Activated gamma-delta T cell treated with Interleukin-2 at 50 U/mL for 16 hours (primary cell): ENCODE data around the gene PRRT1B.
"Not testable (repeated sequence)": the region's sequence is repeated elsewhere in the genome, so short reads cannot be mapped to it uniquely, and the experiment has no call there.

Source experiments
- DNase-seq: peaks from one replicate; pipeline ENCODE4 v3.0.0-alpha.2; 2020

PRRT1B gene

DNA sequence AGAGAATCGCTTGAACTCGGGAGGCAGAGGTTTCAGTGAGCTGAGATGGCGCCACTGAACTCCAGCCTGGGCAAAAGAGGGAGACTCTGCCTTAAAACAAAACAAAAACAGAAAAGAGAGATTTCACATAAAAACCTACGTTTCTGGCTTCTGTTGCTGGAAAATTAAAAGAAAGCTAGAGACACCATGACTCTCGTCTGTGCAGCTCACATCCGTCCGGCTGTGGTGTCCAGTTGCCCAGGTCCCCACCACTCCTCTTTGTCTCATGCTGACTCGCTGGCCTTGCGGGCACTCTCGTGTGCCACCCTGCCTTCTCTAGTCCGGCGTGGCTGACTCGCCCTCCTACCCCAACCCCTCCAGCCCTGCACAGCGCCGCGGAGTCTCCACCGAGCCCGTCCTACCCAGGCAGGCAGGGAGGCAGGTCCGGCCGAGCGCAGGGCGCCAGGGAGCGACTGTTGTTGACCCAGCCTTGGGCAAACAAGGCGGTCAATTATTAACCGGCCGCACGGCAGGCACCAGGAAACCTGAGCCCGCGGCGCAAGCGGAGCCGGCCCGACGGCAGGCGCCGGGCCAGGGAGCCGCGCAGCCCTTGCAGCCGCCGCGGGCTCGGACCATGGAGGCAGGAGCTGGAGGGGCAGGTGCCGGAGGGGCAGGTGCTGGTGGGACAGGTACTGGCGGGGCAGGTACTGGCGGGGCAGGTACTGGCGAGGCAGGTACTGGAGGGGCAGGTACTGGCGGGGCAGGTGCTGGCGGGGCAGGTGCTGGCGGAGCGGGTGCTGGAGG lies at the start of gene PRRT1B:
TSS of gene PRRT1B (plus strand) at position 521 of the 783 bp plus-strand sequence. CDS start at position 614, 93 bp downstream.
- no peak for DNase-seq

DNA sequence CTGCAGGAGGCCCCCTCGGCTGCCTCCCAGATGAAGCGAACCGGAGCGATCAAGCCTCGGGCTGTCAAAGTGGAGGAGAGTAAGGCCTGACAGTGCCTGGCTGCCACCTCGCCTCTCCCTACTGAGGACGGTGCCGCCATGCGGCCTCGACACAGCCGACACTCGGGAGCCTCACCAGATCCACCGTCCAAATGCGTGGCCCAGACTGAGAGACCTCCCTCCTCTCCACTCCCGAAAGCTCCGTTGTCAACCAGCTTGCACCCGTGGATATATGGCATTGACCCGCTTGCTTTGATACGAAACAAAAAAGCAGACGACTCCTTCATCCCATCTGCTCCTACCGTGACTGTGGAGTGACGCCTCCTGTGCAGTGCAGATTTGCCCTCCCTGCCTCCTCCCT lies 49.5 kb upstream of the PRRT1B start:
- no peak for DNase-seq

DNA sequence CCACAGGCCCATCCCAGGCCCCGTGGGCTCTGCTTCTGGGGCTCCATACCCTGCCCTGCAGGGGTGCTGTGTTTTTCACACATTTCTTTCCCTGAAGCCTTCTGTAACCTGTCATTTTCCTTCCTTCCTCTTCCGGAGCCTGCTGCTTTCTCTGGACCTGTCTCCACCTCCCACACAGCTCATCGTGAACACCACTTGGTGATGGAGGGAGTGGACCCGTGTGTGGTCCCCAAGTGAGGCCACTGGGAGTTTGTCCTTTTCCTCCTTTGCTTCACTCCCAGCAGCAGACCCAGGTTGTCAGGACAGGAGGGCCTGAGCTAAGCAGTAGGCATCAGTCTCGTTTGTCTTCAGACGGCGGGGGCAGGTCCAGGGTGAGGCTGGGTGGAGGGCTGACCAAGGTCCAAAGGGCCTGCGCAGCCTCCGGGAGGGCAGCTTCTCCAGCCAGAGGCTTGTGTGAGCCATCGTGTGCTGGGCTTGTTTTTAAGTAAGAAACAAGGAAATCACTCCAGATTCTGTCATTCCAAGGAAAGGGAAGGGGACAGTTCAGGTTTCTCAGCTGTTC lies 48.4 kb upstream of the PRRT1B start:
- no peak for DNase-seq

DNA sequence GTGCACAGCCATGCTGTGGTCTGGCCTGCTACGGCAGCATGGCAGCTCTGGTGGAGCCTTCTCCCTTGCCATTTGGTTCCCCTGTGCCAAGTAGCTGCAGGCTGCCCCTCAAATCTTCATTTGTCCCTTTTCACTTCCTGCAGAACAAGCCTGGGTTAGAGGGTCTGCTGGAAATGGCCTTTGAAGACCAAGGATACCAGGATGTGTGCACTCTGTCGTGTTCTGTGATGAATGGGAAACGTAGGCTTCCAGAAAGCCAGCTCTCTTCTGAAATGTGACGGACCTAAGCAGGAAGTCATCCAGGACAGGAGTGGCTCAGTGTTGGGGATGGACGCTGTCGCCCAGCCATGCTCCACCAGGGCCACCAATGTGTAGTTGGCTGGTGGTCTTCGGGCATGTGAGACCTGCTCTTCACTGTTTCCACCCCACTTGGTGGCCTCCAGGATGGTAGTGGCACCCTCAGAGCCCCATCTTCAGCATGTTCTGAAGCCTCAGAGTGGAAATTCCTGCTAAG lies 46.0 kb upstream of the PRRT1B start:
- no peak for DNase-seq

DNA sequence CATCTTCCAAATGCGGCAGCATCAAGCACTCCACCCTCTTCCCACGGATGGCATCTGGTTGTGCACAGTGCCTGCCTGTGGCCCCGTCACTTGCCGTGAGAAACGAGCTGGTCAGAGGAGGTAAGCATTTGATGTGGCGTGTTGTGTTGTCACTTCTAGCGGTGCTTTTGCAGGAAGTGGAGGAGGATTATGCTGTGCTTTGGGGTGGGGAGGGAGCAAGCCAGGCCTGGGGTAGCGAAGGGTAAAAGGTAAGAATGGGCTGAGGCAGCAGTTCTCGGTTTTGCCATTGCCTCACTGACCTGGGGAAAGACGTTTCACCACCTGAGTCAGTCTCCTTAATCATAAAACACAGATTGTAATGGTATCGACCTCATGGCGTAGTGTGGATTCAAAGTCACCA lies 44.9 kb upstream of the PRRT1B start:
- DNase-seq, result peak; percentile 76

DNA sequence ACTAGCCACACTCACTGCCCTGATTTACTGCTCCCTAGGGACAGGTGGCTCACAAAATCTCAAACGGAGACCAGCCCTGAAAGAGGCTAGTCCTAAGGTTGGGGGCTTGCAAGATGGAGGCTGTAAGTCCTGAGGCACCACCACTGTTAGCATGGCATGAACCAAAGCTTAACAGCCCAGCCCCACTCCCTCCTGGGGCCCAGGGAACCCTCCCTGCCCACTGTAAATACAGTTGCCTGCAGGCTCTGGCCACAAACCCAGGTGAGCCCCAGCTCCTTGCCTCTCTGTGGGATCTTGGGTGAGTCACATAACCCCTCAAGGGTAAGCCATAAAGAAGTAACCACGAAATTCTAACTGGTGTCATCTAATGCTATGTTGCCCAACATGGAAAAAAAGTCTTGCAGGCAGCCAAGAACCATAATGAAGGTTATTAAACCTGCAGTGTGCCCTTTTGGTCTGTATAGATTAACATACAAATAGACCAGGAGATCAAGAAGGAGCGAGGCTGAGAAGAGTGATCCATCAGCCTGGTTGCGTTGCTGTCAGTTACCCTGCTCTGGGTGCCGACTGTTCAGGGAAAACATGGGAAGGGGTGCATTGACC lies 44.3 kb upstream of the PRRT1B start:
- peak; percentile 65 for DNase-seq

DNA sequence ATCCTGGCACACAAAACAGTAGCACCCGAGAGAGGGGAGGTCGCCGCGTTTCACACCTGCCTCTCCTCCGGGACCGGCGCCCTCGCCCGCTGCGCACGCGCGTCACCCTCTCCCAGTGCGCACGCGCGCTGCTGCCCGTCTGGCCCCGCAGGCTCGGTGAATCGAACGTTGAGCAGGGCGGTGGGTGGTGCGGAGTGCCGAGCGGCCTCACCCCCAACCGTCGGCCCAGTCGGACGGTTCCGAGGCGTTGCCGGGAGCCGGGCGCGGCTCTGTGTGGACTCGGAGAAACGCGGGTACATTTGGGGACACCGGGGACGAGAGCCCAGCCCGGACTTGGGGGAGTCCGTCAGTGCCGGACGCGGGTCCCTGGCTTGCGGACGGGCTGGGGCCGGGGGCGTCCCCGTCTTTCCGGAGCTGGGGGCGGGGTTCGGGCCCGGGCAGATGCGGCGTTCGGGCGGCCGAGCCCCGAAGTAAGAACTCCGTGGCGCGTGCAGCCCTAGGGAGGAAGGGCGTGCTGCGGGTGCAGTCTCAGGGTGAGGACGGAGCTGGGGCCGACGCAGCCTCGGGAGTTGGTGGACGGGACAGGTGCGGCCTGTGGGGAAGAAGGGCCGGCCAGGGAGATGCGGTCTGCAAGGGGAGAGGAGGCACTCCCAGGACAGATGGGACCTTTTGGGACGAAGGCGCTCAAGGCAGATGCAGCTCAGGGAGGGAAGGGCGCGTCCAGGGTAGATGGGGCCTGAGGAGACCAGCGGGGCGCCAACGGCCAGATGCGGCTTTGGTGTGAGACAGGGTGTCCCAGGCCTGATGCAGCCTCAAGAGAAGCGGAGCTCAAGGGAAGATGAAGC lies 42.3 kb upstream of the PRRT1B start, which contains the start of gene POMT1:
TSS of gene POMT1 (plus strand) at position 138 of the 845 bp plus-strand sequence. CDS start 1,301 bp downstream, outside the sequence.
- peak; percentile 85 for DNase-seq

DNA sequence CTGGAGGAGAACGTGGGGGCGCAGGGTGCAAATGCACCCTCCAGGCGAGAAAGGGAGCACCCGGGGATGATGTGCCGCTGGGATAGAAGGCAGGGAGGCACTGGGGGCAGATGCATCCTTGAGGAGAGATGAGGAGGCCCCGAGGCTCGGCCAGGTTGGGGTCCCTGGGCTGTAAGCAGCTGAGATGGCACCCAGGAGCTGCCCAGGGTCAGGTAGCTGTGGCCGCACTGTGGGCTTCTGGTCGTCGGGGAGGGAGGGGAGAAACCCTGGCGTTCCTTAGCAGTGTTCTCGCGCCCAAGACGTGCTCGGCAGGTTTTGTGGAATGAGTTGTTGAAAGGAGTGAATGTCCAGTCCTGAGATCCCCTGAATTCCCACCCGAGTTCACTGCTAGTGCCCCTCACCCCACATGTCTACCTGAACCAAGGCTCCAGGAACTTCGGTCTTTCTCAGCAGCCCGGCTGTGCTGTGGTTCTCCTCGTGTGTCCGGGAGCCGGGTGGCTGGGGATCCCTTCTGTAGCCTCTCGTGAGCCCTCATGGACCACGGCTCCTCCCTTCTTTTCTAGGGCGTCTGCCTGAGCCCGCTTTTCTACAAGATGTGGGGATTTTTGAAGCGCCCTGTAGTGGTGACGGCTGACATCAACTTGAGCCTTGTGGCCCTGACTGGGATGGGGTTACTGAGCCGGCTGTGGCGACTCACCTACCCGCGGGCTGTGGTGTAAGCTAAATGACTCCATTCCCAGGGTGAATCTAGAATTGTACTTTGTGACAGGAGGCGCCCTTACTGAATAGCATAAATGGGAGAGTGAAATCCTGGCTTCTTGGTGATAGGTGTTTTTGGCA lies 41.5 kb upstream of the PRRT1B start:
- DNase-seq, result peak; percentile 49

DNA sequence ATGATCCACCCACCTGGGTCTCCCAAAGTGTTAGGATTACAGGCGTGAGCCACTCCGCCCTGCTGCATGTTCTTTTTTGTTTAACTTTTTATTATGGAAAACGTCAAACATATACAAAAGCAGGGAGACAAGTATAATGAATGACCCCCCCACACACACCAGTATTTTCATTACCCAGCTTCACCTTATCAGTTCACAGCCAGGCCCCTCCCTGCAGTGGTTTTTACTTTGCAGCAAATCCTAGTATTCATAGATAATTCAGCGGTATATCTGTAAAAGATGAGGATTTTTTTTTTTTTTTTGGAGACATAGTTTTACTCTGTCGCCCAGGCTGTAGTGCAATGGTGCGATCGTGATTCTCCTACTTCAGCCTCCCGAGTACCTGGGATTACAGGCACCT lies 40.3 kb upstream of the PRRT1B start:
- DNase-seq, result no peak

DNA sequence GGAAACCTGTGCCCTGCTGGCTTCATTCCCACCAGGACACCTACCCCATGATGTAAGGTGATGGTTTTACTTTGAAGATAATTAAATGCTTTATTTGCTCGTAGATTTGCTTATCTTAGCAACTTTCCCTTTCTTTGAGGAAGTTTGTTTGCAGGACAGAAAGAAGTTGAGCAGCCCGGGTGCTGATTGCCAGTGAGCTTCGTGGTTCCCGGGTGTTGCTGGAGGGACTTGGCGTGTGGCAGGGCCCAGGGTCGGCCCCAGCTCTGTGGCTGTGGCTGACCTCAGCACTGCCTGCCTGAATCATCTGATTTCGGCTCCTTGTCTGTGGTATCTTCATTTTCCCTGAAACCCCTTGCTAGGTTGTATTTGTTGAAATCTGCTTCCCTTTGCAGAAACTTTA lies 33.9 kb upstream of the PRRT1B start:
- DNase-seq, result no peak

DNA sequence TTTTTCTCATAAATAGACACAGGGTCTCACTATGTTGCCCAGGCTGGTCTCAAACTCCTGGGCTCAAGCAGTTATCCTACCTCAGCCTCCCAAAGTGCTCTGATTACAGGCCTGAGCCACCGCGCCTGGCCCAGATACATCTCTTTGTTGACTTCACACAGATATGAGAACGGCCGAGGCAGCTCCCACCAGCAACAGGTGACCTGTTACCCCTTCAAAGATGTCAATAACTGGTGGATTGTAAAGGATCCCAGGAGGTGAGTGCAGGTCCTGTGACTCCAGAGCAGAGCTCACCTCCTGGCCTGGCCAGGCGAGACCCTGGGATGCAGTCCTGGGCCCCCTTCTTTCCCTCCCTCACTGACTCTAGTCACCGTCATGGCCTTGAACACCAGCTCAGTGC lies 33.4 kb upstream of the PRRT1B start:
- DNase-seq, result no peak

DNA sequence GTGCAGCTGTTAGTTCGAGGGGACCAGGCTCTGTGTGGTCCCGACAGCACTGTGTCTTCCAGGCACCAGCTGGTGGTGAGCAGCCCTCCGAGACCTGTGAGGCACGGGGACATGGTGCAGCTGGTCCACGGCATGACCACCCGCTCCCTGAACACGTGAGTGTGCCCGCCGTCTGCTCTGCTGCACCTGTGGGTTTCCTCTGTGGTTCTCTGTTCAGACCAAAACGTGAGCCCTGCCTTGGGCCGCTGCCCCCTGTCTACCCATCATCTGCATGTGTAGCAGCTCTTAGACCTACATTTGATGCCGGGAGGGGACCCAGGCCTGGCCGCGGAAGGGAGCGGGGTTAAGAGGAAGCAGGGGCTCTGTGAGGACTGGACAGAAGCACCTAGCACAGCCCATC lies 32.1 kb upstream of the PRRT1B start:
- no peak for DNase-seq

DNA sequence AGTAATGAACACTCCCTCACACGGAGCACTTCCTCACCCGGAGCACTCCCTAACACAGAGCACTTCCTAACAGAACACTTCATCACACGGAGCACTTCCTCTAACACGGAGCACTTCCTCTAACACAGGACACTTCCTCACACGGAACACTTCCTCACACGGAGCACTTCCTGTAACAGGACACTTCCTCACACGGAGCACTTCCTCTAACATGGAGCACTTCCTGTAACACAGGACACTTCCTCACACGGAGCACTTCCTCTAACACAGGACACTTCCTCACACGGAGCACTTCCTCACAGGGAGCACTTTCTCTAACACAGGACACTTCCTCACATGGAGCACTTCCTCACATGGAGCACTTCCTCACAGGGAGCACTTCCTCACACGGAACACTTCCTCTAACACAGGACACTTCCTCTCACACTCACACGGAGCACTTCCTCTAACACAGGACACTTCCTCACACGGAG lies 29.7 kb upstream of the PRRT1B start:
- DNase-seq, result not testable (repeated sequence)

DNA sequence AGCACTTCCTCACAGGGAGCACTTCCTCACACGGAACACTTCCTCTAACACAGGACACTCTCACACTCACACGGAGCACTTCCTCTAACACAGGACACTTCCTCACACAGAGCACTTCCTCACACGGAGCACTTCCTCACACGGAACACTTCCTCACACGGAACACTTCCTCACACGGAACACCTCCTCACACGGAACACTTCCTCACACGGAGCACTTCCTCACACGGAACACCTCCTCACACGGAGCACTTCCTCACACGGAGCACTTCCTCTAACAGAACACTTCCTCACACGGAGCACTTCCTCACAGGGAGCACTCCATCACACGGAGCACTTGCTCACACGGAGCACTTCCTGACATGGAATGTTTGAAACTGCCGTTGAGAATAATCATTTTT lies 29.2 kb upstream of the PRRT1B start:
- no peak for DNase-seq

DNA sequence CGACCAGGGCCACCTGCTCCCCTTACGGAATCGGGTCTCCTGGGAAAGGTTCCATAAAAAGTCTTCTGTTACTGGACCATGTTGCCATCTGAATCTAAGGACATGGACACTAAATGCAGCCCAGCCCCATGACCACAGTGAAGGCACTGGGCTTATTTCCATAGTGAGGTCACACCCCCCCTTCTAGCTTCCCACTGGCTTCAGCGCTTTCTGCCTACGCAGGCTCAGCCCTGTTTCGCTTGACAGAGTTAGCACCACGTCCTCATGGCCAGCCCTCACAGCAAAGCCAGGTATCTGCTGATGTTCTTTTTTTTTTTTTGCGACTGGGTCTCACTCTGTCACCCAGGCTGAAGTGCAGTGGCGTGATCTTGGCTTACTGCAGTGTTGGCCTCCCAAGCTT lies 28.4 kb upstream of the PRRT1B start:
- DNase-seq, result no peak

DNA sequence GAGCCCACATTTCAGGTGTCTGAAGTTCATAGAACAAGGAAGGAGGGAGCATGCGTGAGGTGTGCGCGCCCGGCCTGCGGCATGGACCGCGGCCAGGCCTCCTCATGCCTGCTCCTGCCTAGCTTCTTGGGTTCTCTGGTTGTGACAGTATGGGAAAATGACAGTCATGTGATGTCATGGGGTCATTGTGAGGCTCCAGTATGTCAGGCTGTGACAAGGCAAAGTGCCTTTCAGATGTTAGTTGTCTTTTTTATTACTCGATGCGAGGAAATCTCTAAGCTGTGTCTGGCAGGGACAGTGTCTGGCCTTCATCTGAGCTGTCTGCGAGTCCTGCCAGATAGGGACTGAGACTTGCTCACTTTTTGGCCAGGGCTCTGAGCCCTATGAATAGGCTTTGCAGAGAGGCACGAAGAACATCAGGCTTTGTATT lies 27.5 kb upstream of the PRRT1B start:
- DNase-seq, result no peak

DNA sequence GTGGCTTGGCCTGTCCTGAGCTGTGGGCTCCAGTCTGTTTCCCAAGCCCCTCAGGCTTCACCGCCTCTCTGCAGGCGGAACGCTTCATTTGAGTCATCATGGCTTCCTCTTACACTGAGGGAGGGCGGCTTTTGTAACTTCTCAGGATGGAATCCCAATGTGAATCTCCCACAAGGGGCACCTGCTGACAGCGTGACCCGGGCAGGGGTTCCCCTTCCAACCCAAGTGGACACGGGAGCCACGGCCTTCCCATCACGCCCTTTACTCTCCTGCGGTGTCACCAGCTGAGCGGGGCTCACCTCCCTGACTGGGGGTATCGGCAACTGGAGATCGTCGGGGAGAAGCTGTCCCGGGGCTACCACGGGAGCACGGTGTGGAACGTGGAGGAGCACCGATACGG lies 26.8 kb upstream of the PRRT1B start:
- DNase-seq, result no peak

DNA sequence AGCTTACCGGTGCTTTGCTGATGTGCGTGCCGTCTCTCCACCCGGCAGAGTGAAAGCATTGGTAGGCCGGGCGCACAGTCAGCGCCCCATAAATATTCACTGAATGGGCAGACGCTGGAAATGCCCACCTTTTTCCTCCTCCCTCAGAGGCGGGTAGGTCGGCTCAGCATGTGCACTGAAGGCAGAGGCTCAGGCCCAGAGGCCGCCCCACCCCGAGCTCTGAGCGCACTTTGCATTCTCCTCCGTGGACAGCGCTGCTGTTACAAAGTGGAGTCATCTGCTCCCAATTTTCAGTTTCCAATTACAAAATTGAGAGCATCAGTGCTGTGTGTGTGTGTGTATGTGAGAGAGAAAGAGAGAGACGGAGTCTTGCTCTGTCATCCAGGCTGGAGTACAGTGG lies 24.8 kb upstream of the PRRT1B start:
- DNase-seq, result no peak

DNA sequence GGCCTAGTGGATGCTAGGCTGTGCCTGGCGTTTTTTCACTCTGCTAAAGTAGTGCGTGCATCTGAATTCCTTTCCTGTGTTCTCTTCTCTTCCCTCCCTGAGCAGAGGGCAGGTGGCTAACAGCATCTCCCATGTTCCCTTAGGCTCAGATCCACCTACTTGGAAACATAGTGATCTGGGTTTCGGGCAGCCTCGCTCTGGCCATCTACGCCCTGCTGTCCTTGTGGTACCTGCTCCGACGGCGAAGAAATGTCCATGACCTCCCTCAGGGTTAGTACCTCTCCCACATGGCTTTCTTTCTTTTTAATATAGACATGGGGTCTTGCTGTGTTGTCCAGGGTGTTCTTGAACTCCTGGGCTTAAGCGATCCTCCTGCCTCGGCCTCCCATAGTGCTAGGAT lies 24.1 kb upstream of the PRRT1B start:
- no peak for DNase-seq

DNA sequence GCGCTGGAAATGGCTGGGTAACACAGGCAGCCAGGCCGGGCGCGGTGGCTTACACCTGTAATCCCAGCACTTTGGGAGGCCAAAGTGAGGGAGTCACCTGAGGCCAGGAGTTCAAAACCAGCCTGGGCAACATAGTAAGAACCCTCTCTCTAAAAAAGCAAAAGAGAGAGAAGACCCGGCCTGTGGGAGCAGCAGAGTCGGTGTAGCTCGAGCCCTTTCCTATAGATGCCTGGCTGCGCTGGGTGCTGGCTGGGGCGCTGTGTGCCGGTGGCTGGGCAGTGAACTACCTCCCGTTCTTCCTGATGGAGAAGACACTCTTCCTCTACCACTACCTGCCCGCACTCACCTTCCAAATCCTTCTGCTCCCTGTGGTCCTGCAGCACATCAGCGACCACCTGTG lies 23.5 kb upstream of the PRRT1B start:
- DNase-seq, result no peak

DNA sequence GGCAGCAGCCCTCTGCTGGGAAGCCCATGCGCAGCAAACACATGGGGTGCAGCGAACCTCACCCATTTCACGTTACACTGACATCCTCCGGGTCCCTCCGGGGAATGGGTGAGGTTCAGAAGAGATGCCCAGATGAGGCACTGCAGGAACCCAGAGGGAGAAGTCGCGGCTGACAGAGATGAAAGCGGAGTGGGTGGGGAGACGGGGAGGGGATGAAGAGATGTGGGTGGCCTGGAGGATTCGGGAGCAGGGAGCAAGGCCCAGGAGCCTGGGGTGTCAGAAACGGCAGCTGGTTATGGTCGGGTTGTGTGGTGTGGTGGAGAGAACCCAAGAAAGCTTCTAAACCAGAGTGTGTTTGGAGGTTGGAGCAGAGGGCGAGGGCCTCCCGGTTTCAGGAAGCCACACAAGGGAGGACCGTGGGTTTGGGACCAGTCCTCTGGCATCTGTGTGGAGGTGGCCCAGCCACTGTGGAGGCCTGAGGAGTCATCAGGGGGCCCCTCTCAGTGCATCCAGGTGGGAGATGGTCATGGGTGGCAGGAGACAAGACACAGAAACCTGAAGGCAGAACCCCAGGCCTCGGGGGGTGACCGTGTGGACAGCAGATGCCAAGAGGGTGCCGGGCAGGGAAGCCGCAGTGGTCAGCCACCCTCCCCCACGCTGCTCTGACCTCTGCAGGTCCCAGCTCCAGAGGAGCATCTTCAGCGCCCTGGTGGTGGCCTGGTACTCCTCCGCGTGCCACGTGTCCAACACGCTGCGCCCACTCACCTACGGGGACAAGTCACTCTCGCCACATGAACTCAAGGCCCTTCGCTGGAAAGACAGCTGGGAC lies 22.9 kb upstream of the PRRT1B start:
- no peak for DNase-seq
